ENCODE data around the gene PHACTR3.
A peak's percentile ranks its signal among the peaks of the same experiment; 100 is the strongest.

Gene PHACTR3

GRCh38 chr20:59756241-59756640 is 151.9 kb downstream of the PHACTR3 start:
- DNase-seq: no peak

GRCh38 chr20:59764037-59764436 is 159.7 kb downstream of the PHACTR3 start:
- DNase-seq: no peak

DNA sequence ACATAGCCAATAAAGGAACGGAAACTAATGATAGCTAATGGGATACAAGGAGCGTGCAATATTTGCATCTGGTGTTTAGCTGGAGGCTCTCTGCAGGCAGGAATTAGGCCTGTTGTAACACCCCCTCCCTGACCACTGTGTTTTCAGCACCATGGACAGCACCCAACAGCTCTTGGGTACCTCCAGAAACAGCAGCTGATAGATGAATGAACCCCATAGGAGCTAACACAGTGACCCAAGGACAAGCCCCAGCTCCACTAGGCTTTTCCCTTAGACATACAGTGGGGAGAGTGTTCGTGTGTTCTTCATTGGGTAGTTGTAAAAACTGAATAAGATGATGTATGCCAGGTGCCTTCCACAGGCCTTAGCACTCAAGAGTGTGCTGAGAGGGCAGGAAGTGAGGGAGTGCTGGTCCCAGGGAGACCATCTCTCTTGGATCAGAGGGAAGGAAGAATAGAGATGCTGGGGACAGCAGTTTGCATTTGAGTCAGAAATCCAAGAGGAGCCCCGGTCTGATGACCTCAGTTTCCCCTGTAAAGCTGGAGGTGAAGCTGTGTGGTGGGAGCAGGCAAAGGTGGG is 161.3 kb downstream of the PHACTR3 start:
- peak; percentile 29 for DNase-seq

DNA sequence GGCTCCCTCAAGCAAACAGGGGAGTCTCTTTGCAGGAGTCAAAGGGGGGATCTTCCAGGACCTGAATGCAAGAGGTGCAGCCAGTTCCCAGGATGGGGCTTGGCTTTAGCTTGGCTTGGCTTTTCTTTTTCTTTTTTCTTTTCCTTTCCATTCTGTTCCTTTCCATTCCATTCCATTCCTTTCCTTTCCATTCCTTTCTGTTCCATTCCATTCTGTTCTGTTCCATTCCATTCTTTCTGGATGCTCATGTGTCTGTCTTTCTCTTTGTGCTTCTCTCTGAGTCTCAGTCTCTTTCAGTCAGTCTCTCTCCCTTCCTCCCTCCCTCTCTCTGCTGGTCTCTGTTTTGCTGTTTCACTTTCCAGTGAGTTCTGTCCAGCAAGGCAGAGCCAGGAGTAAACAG is 163.3 kb downstream of the PHACTR3 start:
- no peak for DNase-seq

GRCh38 chr20:59770270-59770669 is 165.9 kb downstream of the PHACTR3 start:
- DNase-seq: no peak

DNA sequence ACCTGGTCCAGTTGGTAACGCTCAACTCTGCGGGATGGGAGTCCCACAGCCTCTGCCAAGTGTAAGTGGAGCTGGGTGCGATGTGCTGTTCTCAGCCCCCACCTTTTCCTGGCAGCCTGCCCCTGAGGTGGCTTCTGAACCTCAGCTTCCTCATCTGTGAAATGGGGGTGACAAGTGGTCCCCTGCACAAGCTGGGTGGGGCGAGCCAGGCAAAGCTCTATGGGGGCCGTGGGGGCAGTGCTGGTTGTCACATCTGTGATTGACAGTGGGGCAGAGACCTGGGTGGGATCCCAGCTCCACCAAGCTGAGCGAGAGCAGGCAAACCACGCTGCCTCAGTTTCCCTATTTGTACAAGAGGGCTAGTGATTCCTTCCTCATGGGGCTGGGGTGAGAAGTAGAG is 166.5 kb downstream of the PHACTR3 start:
- no peak for DNase-seq

- no peak for DNase-seq
Measured at GRCh38 chr20:59771506-59772372, 167.4 kb downstream of the PHACTR3 start.

- DNase-seq: no peak
Measured at GRCh38 chr20:59772373-59772705, 168.0 kb downstream of the PHACTR3 start.

GRCh38 chr20:59772931-59773913 is 168.9 kb downstream of the PHACTR3 start:
- no peak for DNase-seq

- DNase-seq: no peak
Measured at GRCh38 chr20:59774204-59774641, 169.9 kb downstream of the PHACTR3 start.

GRCh38 chr20:59774921-59775686 is 170.8 kb downstream of the PHACTR3 start:
- DNase-seq: no peak

GRCh38 chr20:59775687-59776055 is 171.3 kb downstream of the PHACTR3 start:
- DNase-seq: no peak

DNA sequence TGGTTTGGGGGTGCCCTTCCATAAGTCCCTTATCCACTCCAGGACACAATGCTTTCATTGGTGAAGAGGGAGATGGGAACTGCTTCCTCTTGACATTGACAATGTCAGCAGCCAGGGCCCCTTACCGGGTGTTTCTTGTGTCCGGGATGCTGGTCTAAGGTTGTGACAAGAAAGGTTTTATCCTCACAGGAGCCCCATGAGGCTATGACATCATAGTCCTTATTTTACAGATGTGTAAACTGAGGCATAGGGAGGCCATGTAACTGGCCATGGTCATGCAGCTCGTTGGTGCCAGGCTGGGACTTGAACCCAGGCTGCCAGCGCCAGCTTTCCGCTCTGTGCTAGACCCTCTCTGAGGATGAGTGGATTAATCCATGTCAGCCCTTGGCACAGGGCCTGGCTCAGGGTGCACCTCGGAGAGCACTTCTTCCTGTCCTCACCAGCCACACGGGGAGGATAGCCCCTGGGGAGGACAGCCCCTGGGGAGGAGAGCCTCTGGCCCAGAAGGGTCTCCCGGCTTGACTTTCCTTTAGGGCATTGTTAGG is 171.8 kb downstream of the PHACTR3 start:
- no peak for DNase-seq

DNA sequence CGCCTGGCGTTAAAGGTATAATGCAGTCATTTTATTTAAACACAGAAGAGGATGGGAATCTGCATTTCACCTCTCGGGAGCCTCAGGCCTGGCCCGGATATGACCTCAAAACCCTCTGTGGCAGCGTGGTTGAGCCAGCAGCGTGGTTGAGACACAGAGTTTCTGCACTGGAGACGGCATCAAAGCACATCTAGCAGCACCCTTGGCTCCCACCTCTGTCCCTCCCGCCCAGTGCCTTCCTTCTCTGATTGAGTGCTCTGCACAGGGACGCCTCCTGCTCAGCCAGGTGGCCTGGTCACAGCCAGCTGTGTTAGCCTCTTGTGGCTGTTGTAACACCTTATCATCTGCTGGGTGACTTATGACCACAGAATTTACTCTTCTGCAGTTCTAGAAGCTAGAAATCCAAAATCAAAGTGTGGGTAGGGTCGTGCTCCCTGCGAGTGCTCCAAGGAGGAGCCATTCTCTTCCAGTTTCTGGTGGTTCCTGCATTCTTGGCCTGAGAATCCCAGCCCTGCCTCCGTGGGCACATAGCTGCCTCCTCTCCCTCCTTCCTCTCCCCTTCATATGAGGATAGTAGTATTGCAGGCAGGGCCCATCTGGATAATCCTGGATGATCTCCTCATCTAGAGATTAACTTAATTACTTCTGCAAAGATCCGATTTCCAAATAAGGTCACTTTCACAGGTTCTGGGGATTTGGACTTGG is 172.4 kb downstream of the PHACTR3 start:
- DNase-seq: no peak

GRCh38 chr20:59777331-59777725 is 173.0 kb downstream of the PHACTR3 start:
- DNase-seq: no peak

DNA sequence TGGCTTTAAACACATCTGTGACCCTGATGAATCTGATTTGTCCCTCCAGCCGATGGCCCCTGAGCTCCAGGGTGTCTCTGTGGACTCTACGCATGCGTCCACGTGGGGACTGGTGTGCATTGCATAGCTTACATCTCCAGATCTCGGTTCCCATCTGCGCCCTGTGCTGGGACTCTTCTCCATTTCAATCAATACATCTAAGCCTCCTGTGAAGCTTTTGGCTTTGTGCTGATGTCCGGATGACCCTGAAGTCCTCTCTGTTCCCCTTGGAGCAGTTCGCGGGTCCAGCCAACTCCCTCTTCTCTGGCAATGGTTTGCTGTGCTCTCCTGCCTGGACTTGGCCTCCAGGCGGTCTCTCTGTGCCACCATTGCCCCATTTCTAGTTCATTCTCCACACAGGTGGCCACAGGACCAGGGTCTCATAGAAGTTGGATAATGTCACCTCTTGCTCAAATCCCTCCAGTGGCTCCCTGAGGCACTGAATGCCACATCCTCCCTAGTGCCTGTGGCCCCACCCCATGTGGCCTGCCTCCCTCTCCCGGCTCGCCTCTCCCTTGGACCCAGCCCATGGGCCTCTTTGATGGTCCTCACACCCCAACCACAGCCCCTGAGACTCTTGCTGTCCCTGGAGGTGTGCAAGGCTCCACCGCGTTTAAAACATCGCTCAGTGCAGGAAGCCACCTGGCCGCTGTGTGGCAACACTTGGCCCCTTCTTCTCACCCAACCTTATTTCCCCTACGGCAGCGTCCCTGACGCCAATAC is 173.7 kb downstream of the PHACTR3 start:
- DNase-seq: no peak

- no peak for DNase-seq
Measured at GRCh38 chr20:59778615-59779200, 174.4 kb downstream of the PHACTR3 start.

DNA sequence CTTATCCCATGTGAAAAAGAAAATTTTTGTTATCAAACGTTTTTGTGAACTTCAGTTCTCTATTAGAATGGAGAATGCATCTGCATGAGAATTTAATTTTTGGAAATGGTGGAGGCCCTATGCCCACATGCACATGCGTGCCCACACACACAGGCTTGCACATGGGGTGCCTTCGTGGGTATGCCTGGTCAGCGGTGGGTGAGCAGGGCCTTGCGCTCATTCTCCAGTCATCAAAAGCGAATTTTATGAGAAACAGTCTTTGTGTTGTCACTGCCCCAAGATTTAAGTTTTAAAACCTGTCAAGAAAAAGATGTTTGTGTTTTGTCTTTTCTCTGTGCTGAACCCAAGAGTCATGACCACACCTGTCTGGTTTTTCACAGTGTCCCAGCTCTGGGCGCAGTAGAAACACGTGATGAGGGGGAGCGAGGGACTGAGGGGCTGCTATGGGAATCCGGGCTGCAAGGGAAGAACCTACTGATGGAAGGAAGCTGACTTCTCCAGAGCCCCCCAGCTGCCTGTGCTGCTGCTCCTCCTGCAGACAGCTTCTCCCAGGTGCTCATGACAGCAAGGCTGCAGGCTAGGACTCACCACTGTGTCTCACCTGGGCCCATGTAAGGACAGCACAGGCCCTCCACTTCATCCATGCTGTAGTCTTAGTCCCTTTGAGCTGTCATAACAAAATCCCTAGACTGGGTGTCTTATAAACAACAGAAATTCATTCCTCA is 175.5 kb downstream of the PHACTR3 start:
- no peak for DNase-seq

DNA sequence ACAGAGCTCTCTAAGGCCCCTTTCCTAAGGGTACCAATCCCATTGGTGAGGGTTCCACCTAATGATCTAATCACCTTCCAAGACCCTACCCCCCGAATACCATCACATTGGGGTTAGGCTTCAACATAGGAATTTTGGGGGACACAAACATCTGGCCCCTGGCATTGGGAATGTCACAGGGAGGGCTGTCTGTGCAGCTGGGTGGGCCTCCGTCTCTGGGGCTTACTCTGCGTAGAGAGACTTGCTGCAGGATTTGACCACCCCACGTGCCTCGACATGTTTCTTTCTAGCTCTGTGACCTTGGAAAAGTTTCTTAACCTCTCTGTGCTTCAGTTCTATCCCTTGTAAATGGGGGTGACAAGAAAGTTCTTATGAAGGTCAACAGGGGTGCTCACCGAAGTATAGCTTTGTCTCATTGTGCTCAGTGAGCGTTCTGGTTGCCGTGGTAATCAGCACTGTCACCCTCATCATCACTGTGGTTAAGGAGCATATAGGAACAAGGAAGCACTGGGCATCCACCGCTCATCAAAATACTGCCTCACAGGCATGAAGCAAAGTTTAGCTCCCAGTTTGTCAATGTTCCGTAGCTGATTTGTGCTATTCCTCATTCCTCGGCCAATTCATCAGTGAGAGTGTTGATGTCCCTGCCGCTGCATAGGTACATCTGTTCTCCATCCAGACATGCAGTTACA is 176.3 kb downstream of the PHACTR3 start:
- no peak for DNase-seq
